Activated naive CD4-positive, alpha-beta T cell treated with anti-CD3 and anti-CD28 coated beads, Interleukin-2, amount 50 U/mL, for 24 hours (primary cell): ENCODE measurements around the gene SPATA2L.
"Not testable (repeated sequence)": the region's sequence is repeated elsewhere in the genome, so short reads cannot be mapped to it uniquely, and the experiment has no call there.

Experiments used
- H3K27ac Mint-ChIP-seq: one replicate; pipeline ENCODE4 v1.8.0; 2021; ENCODE audit warnings: mild to moderate bottlenecking, mixed read lengths
- H3K27me3 Mint-ChIP-seq: one replicate; pipeline ENCODE4 v1.8.0; 2021; ENCODE audit warnings: mixed read lengths
- H3K36me3 Mint-ChIP-seq: one replicate; pipeline ENCODE4 v1.8.0; 2021; ENCODE audit warnings: mixed read lengths
- H3K4me1 Mint-ChIP-seq: one replicate; pipeline ENCODE4 v1.8.0; 2021; ENCODE audit warnings: mixed read lengths
- H3K4me3 Mint-ChIP-seq: one replicate; pipeline ENCODE4 v1.8.0; 2021; ENCODE audit warnings: mild to moderate bottlenecking, mixed read lengths
- H3K9me3 Mint-ChIP-seq: one replicate; pipeline ENCODE4 v1.8.0; 2021; ENCODE audit warnings: mixed read lengths

Gene SPATA2L

DNA sequence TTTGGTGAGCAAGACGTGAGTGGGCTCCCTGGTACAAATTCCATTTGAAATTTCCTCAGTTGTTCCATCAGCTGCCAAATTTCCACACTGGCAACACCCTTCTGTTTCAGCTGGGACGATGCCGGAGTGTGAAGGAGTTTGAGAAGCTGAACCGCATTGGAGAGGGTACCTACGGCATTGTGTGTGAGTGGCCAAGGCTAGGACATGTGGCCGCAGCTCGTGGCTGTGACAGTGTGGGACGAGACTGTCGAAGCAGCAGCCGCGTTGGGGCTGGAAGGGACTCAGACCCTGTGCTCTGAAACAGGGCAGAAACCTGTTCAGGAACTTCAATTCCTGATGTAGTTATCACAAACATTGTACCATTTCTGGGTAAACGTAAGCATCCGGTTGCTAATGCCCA, 12.4 kb downstream of the SPATA2L start:
- H3K4me1 Mint-ChIP-seq: peaks cover 12% of the 10 kb centered on the region
- no peak overlapping the region for H3K4me3 Mint-ChIP-seq
- peaks cover 8% of the 10 kb centered on the region for H3K36me3 Mint-ChIP-seq
- no peaks in the 10 kb centered on the region for H3K9me3 Mint-ChIP-seq
- H3K27me3 Mint-ChIP-seq: no peaks in the 10 kb centered on the region
- no peak overlapping the region for H3K27ac Mint-ChIP-seq

DNA sequence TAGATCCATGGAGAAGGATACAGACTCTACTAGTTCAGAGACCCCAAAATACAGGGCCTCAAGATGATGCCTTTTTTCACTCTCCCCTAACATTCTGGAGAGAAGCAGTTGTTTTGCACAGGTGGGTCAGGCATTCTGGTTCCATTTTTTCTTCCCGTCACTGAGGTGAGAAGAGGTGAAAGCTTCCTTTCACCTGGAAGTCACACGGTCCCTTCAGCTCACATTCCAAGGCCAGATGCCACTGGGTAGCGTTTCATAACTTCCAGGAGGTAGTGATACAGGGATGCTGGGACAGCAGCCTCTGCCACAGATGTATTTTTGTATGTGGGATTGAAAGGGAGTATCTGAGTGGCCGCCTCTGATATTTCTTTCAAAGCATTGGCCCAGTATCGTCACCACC, 13.1 kb downstream of the SPATA2L start:
- peak overlapping the region; percentile 95 for H3K4me3 Mint-ChIP-seq
- peaks cover 8% of the 10 kb centered on the region for H3K36me3 Mint-ChIP-seq
- H3K4me1 Mint-ChIP-seq: peaks cover 12% of the 10 kb centered on the region
- H3K27ac Mint-ChIP-seq: peak overlapping the region; percentile 62
- no peaks in the 10 kb centered on the region for H3K9me3 Mint-ChIP-seq
- no peaks in the 10 kb centered on the region for H3K27me3 Mint-ChIP-seq

DNA sequence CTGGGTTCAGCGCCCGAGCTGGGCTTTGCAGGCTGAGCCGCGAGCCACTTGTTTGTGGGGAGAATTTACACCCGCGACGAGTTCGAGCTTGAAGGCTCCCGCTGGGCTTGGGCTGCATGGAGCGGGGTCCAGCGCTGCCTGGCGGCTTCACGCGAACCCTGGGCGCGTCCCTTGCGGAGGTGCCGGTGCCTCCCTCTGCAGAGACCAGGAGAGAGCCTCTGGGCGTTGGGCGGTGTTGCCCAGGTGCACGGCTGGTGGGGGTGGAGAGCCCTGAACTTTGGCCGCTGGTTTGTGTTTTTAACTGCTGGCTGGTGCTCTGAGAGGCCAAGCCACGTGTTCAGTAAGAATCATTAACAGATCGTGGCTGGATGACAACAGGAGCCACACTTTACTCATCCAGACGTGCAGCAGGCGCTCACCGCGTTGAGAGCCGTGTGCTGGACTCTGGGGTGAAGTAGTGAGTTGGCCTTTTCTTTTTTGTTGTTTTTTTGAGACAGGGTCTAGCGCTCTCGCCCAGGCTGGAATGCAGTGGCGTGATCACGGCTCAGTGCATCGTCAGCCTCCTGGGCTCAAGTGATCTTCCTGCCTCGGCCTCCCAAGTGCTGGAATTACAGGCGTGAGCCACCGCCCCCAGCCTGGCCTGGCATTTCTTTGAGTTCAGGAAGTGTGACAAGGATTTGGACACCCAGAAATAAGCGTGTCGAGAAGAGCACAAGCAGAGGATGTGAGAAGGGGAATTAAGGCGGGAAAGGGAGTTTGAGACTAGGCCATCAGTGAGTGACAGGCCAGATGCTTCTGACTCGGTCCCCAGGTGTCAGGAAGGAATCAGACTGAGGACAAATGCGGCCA, 14.2 kb downstream of the SPATA2L start:
- peaks cover 12% of the 10 kb centered on the region for H3K4me1 Mint-ChIP-seq
- peaks cover 8% of the 10 kb centered on the region for H3K36me3 Mint-ChIP-seq
- peak overlapping the region; percentile 87 for H3K27ac Mint-ChIP-seq
- H3K9me3 Mint-ChIP-seq: no peaks in the 10 kb centered on the region
- H3K27me3 Mint-ChIP-seq: no peaks in the 10 kb centered on the region
- peak overlapping the region; percentile 95 for H3K4me3 Mint-ChIP-seq

DNA sequence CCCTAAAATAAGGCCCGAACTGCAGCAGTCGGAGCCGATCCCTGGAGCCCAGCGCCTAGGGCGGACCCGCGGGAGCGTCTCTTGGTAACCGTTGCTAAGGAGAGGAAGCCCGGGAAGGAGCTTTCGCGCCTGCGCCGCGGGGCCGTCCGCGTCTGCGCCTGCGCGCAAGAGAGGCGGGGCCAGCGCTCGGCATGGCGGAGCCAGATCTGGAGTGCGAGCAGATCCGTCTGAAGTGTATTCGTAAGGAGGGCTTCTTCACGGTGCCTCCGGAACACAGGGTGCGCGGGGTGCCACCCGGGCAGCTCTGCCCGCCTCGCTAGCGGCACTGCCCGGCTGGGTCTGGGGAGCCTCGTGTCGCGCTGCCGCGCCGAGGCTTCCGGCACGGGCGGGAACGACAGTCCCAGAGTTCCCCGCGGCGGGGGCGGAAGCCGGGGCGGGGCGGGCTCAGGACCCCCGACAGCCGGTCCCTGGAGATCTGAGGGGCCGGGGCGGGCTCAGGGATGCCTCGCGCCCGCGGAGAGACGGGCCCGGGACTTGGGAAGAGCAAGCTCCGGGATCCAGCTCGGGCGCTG, 14.9 kb downstream of the SPATA2L start, which contains the start of gene CDK10:
Gene CDK10, plus strand, starts transcription at position 170 of the 572 bp plus-strand sequence. Its CDS starts 22 bp downstream, at position 192.
- Mint-ChIP-seq H3K9me3 (no peaks in the 10 kb centered on the region), H3K4me1 (peaks cover 12% of the 10 kb centered on the region), H3K4me3 (peak within 1 kb of the TSS; percentile 95), H3K27ac (peak within 1 kb of the TSS; percentile 98), H3K36me3 (peaks cover 8% of the 10 kb centered on the region), H3K27me3 (no peaks in the 10 kb centered on the region)

DNA sequence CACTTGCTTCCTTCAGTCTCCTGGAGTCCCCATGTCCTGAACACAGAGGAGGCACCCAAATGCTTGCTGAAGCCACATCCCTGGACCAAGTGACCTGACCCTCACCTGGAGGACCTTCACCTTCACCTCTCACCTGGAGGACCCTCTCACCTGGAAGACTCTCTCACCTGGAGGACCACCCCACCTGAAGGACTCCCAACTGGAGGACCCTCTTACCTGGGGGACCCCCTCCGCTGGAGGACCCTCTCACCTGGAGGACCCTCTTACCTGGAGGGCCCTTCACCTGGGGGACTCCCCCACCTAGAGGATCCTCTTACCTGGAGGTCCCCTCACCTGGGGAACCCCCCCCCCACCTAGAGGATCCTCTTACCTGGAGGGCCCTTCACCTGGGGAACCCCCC, 15.6 kb downstream of the SPATA2L start:
- Mint-ChIP-seq H3K36me3 (peaks cover 8% of the 10 kb centered on the region), H3K27ac (no peak overlapping the region), H3K27me3 (no peaks in the 10 kb centered on the region), H3K9me3 (no peaks in the 10 kb centered on the region), H3K4me3 (peak overlapping the region; percentile 95), H3K4me1 (peaks cover 12% of the 10 kb centered on the region)

DNA sequence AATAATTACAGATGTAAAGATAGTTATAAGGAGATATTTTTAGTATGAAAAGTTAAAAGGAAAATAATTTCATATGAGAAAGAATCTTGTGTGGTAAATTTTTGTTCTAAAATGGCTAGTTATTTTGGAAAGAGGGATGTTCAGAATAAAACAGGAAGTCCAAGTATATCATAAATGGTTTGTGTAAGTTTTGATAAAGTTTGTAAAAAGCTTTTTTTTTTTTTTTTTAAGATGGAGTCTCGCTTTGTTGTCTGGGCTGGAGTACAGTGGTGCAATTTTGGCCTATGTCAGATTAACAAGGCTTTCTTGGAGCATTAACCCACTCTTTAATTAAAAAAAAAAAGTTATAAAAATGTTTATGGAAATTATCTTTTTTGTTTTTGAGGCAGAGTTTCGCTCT, 23.2 kb downstream of the SPATA2L start:
- no peak overlapping the region for H3K27ac Mint-ChIP-seq
- no peaks in the 10 kb centered on the region for H3K27me3 Mint-ChIP-seq
- no peaks in the 10 kb centered on the region for H3K36me3 Mint-ChIP-seq
- no peaks in the 10 kb centered on the region for H3K4me1 Mint-ChIP-seq
- no peaks in the 10 kb centered on the region for H3K9me3 Mint-ChIP-seq
- H3K4me3 Mint-ChIP-seq: no peak overlapping the region

DNA sequence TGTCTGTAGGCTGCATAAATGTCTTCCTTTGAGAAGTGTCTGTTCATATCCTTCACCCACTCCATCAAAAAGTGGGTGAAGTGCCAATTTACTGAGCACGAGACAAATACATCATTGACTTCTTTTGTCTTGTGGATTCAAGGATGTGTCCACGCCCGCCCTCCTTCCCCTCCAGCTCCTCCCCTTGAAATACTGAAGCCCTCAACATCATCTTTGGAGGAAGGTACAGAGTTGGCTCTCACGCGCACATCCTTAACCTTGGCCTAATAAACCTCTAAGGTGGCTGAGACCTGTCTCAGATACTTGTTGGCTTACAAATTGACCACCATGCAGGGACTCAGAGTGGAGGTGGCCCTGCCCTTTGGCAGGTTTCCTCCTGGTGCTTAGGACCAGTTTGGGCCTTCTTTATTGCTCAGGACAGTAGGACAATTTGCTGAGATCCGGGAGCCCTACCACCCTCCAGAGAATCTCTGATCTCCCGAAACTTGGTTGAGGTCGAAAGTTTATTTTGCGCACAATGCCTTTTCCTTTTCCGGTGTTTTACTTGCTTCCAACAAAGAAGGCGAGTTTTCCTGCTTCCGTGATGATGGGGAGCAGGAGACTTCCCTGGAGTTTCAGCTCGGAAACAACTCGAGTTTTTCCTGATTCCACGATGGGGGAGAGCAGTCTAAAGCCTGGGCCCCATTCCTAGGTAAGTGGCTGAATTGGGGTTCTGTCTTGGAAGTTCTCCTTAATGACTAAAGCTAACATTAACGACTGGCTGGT, 29.1 kb downstream of the SPATA2L start:
- Mint-ChIP-seq H3K4me1 (peaks cover 11% of the 10 kb centered on the region), H3K36me3 (no peaks in the 10 kb centered on the region), H3K27me3 (no peaks in the 10 kb centered on the region)

DNA sequence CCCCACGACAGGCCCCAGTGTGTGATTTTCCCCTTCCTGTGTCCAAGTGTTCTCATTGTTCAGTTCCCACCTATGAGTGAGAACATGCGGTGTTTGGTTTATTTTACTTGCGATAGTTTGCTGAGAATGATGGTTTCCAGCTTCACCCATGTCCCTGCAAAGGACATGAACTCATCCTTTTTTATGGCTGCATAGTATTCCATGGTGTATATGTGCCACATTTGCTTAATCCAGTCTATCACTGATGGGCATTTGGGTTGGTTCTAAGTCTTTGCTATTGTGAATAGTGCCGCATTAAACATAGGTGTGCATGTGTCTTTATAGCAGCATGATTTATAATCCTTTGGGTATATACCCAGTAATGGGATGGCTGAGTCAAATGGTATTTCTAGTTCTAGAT, 29.9 kb downstream of the SPATA2L start:
- not testable (repeated sequence) for H3K27ac Mint-ChIP-seq, H3K27me3 Mint-ChIP-seq, H3K4me3 Mint-ChIP-seq, H3K36me3 Mint-ChIP-seq, H3K9me3 Mint-ChIP-seq
- peaks cover 11% of the 10 kb centered on the region for H3K4me1 Mint-ChIP-seq

More for the DNA sequence above, 29.1 kb downstream of the SPATA2L start:
- H3K9me3 Mint-ChIP-seq: no peaks in the 10 kb centered on the region
- H3K27ac Mint-ChIP-seq: no peak overlapping the region
- H3K4me3 Mint-ChIP-seq: no peak overlapping the region

DNA sequence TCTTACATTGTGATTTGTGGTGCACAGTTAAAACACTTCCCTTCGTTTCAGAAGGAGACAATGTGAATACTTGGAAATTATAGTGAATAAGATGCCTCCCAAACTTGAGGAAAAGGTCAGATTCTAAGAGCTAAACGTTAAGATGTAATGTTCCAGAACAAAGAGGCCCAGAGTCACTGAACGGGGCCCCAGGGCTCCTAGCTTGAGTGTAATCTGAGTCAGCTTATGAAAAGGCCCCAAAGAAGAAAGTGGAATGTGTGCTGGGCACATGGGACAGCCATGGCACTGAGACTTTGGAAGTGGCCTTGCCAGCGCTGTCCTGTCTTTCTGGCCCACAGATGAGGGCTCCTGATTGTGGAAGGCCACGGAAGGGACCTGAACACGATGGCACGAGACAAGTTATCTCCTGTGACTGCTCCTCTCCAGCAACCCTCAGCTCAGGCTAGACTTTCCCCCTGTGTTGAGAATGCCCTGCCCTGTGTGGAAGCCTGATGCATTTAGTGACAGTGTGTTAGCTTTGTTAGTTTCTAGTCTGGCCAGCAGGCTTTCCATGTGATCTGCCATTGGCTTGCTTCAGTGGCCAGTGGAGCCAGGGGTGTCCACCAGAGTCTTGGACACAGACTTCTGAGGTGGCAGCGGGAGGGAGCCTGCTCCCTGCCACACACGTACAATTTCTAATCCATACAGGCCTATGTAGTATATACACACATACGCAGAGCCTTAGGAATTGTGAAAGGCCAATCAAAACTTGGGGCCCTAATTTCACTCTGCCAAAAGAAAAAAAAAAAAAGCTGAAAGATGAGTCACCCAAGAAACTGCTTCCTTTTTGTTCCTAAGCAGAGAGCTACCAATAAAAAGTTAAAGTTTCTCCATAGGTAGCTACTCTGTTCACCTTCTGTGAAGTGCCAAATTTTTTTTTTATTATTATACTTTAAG, 30.7 kb downstream of the SPATA2L start:
- Mint-ChIP-seq H3K27ac (peak overlapping the region; percentile 46), H3K4me1 (peaks cover 11% of the 10 kb centered on the region), H3K4me3 (no peak overlapping the region), H3K9me3 (no peaks in the 10 kb centered on the region), H3K27me3 (no peaks in the 10 kb centered on the region), H3K36me3 (no peaks in the 10 kb centered on the region)

DNA sequence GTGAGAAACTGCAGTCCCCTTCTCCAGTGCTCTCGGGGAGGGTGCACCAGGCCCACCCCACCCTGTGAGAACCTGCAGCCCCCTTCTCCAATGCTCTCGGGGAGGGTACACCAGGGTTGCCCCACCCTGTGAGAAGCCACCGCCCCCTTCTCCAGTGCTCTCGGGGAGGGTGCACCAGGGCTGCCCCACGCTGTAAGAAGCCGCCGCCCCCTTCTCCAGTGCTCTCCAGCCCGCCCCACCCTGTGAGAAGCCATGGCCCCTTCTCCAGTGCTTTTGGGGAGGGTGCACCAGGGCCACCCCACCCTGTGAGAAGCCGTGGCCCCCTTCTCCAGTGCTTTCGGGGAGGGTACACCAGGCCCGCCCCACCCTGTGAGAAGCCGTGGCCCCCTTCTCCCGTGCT, 31.8 kb downstream of the SPATA2L start:
- H3K9me3 Mint-ChIP-seq: no peaks in the 10 kb centered on the region
- no peaks in the 10 kb centered on the region for H3K36me3 Mint-ChIP-seq
- H3K4me1 Mint-ChIP-seq: peaks cover 11% of the 10 kb centered on the region
- H3K27me3 Mint-ChIP-seq: no peaks in the 10 kb centered on the region
- H3K27ac Mint-ChIP-seq: no peak overlapping the region
- H3K4me3 Mint-ChIP-seq: no peak overlapping the region

DNA sequence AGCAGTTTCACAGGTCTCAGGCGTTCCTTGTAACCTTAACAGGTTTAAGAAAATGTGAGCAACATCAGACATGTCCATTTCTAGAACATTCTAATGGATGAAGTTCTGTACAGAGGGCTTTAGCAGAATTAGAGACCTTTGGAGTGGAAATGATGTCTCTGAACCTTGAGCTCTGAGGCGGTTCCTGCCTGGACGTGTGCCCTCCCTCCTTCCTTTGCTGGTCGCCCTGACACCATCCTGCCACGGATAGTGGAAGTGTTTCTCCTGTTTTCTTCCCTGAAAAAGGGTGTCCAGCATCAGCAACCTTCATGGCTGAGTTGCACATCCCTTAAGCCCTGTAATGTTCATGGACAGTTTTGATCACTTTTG, 32.7 kb downstream of the SPATA2L start:
- H3K27me3 Mint-ChIP-seq: no peaks in the 10 kb centered on the region
- no peak overlapping the region for H3K4me3 Mint-ChIP-seq
- no peak overlapping the region for H3K27ac Mint-ChIP-seq
- no peaks in the 10 kb centered on the region for H3K9me3 Mint-ChIP-seq
- no peaks in the 10 kb centered on the region for H3K36me3 Mint-ChIP-seq
- H3K4me1 Mint-ChIP-seq: peaks cover 11% of the 10 kb centered on the region

DNA sequence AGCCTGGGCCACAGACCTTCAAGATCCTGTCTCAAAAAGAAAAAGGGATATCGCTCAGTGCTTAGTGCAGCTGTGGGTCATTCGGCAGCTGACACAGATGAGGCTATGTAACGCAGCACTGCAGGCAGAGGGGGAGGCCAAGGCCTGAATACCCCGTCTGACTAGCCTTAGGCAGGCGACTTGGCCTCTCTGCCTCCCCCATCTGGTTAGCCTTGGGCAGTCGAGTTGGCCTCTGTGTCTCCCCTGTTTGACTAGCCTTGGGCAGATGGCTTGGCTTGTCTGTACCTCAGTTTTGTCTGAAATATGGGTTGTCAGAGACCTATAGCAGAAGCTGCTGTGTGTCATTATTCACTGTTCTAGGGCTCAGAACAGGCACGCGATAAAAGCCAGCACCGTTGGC, 33.9 kb downstream of the SPATA2L start:
- no peaks in the 10 kb centered on the region for H3K9me3 Mint-ChIP-seq
- no peaks in the 10 kb centered on the region for H3K27me3 Mint-ChIP-seq
- H3K4me1 Mint-ChIP-seq: peaks cover 11% of the 10 kb centered on the region
- H3K4me3 Mint-ChIP-seq: no peak overlapping the region
- H3K27ac Mint-ChIP-seq: no peak overlapping the region
- no peaks in the 10 kb centered on the region for H3K36me3 Mint-ChIP-seq

DNA sequence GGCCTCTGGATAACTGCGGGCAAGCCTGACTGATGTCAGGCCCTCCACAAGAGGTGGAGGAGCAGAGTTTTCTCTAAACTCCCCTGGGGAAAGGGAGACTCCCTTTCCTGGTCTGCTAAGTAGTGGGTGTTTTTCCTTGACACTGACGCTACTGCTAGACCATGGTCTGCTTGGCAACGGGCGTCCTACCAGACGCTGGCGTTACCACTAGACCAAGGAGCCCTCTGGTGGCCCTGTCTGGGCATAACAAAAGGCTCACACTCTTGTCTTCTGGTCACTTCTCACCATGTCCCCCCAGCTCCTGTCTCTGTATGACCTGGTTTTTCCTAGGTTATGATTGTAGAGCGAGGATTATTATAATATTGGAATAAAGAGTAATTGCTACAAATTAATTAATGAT, 34.5 kb downstream of the SPATA2L start:
- peaks cover 11% of the 10 kb centered on the region for H3K4me1 Mint-ChIP-seq
- H3K27ac Mint-ChIP-seq, H3K36me3 Mint-ChIP-seq, H3K9me3 Mint-ChIP-seq, H3K27me3 Mint-ChIP-seq, H3K4me3 Mint-ChIP-seq: not testable (repeated sequence)

DNA sequence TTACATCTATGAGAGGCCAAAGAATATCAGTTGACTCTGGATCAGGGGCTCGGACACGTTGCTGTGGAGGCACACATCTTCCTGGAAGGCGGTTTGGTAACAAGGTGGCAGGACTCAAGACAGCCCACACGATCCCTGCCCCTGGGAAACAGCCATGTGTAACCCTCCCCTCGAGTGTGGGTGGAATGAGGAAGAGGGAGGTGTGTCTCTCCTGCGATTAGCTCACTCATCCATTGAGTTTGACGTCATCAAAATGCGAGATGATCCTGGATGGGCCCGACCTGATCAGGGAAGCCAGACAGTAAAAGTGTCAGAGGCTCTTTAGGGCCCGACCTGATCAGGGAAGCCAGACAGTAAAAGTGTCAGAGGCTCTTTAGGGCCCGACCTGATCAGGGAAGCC, 37.3 kb downstream of the SPATA2L start:
- H3K4me3 Mint-ChIP-seq, H3K9me3 Mint-ChIP-seq, H3K27ac Mint-ChIP-seq, H3K27me3 Mint-ChIP-seq, H3K36me3 Mint-ChIP-seq: not testable (repeated sequence)
- peaks cover 11% of the 10 kb centered on the region for H3K4me1 Mint-ChIP-seq

DNA sequence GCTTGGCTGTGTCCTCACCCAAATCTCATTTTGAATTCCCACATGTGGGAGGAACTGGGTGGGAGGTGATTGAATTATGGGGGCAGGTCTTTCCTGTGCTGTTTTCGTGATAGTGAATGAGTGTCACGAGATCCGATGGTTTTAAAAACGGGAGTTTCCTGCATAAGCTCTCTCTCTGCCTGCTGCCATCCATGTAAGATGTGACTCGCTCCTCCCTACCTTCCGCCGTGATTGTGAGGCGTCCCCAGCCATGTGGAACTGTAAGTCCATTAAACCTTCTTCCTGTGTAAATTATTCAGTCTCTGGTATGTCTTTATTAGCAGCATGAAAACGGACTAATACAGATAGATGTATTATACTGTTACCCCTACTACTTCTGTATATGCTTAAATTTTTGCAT, 40.3 kb downstream of the SPATA2L start:
- Mint-ChIP-seq H3K27ac (no peak overlapping the region), H3K4me1 (peaks cover 14% of the 10 kb centered on the region), H3K4me3 (peak overlapping the region; percentile 62)

More for the DNA sequence above, 40.3 kb downstream of the SPATA2L start:
- peaks cover 5% of the 10 kb centered on the region for H3K36me3 Mint-ChIP-seq
- H3K27me3 Mint-ChIP-seq: no peaks in the 10 kb centered on the region
- no peaks in the 10 kb centered on the region for H3K9me3 Mint-ChIP-seq
